HG03520 (cell line): ENCODE results near the gene GGA3.
A peak's percentile ranks its signal among the peaks of the same experiment; 100 is the strongest.
"Not testable (repeated sequence)": the region's sequence is repeated elsewhere in the genome, so short reads cannot be mapped to it uniquely, and the experiment has no call there.

Experiments used
- ATAC-seq: cut with Tn5 transposase; IDR thresholded peaks from one replicate; pipeline ENCODE4 v1.9.1; 2021; ENCODE audit warnings: mild to moderate bottlenecking, moderate library complexity; ENCODE audit not compliant: unreplicated experiment

The GGA3 gene

DNA sequence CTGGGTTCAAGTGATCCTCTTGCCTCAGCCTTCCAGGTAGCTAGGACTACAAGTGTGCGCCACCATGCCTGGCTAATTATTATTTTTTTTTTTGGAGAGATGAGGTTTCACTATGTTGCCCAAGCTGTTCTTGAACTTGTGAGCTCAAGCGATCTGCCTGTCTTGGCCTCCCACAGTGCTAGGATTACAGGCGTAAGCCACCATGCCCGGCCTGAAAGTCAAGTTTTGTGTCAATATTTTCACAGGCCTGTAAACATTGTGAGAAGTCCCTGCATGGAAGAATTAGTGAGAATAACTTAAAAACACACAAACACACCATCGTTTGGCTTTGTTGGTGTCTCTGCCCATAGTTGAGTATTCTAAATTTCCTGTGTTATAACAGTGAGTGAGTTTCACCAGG, 33.7 kb downstream of the GGA3 start:
- ATAC-seq, result no peak

GRCh38 chr17:75225016-75225415, 36.4 kb downstream of the GGA3 start:
- ATAC-seq, result no peak

GRCh38 chr17:75219815-75220214, 41.6 kb downstream of the GGA3 start:
- no peak for ATAC-seq

GRCh38 chr17:75218131-75218530, 43.3 kb downstream of the GGA3 start:
- ATAC-seq, result no peak

GRCh38 chr17:75209061-75209460, 52.3 kb downstream of the GGA3 start:
- ATAC-seq, result no peak

DNA sequence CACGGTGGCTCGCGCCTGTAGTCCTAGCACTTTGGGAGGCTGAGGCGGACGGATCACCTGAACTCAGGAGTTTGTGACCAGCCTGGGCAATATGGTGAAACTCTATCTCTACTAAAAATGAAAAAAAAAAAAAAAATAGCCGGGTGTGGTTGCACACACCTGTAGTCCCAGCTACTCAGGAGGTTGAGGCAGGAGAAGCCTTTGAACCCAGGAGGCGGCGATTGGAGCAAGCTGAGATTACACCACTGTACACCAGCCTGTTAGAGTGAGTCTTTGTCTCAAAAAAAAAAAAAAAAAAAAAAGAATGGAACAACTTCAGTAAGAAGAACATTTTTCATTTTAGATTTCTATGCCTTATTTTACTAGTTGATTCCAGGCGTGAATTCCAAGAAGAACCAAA, 53.2 kb downstream of the GGA3 start:
- ATAC-seq, result no peak

- ATAC-seq, result no peak
Measured at GRCh38 chr17:75207760-75208159, 53.6 kb downstream of the GGA3 start.

DNA sequence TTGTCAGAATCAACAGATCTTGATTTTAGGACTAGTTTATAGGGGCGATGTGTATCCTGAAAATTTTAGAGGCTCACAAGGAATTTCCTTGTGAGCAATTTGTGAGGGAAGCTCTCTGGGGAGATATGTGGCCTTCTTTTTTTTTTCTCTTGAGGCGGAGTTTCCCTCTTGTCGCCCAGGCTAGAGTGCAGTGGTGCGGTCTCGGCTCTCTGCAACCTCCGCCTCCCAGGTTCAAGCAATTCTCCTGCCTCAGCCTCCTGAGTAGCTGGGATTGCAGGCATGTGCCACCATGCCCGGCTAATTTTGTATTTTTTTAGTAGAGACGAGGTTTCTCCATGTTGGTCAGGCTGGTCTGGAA, 54.4 kb downstream of the GGA3 start:
- ATAC-seq, result not testable (repeated sequence)

- no peak for ATAC-seq
Measured at GRCh38 chr17:75205793-75206163, 55.6 kb downstream of the GGA3 start.

- ATAC-seq, result peak; percentile 71
Measured at GRCh38 chr17:75205037-75205792, 56.2 kb downstream of the GGA3 start, which contains the start of gene NUP85. Gene NUP85, plus strand, starts transcription at chr17:75205679. Its CDS starts 83 bp downstream, at chr17:75205762.

GRCh38 chr17:75199886-75200618, 61.4 kb downstream of the GGA3 start:
- ATAC-seq, result no peak

- ATAC-seq, result no peak
Measured at GRCh38 chr17:75194879-75195278, 66.5 kb downstream of the GGA3 start.

DNA sequence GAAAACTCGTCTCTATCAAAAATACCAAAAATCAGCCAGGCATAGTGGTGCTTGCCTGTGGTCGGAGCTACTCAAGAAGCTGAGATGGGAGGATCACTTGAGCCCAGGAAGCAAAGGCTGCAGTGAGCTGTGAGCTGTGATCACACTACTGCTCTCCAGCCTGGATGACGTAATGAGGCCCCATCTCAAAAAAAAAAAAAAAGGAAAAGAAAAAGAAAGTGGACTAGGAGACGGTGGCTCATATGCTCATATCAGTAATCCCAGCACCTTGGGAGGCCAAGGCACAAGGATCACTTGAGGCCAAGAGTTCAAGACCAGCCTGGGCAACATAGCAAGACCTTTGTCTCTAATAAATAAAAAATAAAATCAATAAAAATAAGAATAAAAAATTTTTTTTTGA, 69.8 kb downstream of the GGA3 start:
- no peak for ATAC-seq

DNA sequence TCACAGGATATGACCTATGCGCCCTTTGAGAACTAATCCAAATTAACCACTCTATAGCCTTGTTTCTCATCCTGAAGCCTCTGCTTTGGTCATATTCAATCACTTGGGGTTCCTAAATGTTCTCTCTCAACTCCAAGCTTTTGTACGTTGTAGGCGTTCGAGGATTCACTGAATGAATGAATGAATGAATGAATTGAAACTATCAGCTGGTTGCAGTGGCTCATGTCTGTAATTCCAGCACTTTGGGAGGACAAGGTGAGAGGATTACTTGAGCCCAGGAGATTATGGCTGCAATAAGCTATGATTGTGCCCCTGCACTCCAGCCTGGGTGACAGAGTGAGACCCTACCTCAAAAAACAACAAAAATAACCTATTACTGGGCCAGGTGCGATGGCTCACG, 72.8 kb downstream of the GGA3 start:
- no peak for ATAC-seq
